NCI-H2107 (cell line): ENCODE results near the gene GALNS.
"Not testable (repeated sequence)": the region's sequence is repeated elsewhere in the genome, so short reads cannot be mapped to it uniquely, and the experiment has no call there.

Experiments used
- DNase-seq: peaks from one replicate; lab custom pipeline; 2025; lab: John Stamatoyannopoulos, UW

The GALNS gene

GRCh38 chr16:88838566-88838965, 18.2 kb downstream of the GALNS start:
- DNase-seq, result no peak

- DNase-seq, result no peak
Observed at GRCh38 chr16:88837806-88838205, 18.9 kb downstream of the GALNS start.

GRCh38 chr16:88836791-88837190, 20.0 kb downstream of the GALNS start:
- DNase-seq, result no peak

- no peak for DNase-seq
Observed at GRCh38 chr16:88835818-88836217, 20.9 kb downstream of the GALNS start.

- DNase-seq, result no peak
Observed at GRCh38 chr16:88835383-88835782, 21.4 kb downstream of the GALNS start.

GRCh38 chr16:88834670-88835069, 22.1 kb downstream of the GALNS start:
- no peak for DNase-seq

- no peak for DNase-seq
Observed at GRCh38 chr16:88833086-88833485, 23.7 kb downstream of the GALNS start.

GRCh38 chr16:88831838-88832237, 24.9 kb downstream of the GALNS start:
- no peak for DNase-seq

GRCh38 chr16:88830783-88831182, 26.0 kb downstream of the GALNS start:
- no peak for DNase-seq

- no peak for DNase-seq
Observed at GRCh38 chr16:88830258-88830657, 26.5 kb downstream of the GALNS start.

- no peak for DNase-seq
Observed at GRCh38 chr16:88828711-88829110, 28.0 kb downstream of the GALNS start.

GRCh38 chr16:88827727-88828126, 29.0 kb downstream of the GALNS start:
- DNase-seq, result no peak

GRCh38 chr16:88826070-88826840, 30.5 kb downstream of the GALNS start:
- no peak for DNase-seq

- no peak for DNase-seq
Observed at GRCh38 chr16:88825146-88825545, 31.6 kb downstream of the GALNS start.

- no peak for DNase-seq
Observed at GRCh38 chr16:88824256-88825077, 32.3 kb downstream of the GALNS start.

GRCh38 chr16:88823646-88824045, 33.1 kb downstream of the GALNS start:
- not testable (repeated sequence) for DNase-seq

GRCh38 chr16:88822281-88823040, 34.3 kb downstream of the GALNS start:
- DNase-seq, result no peak

GRCh38 chr16:88821168-88821850, 35.4 kb downstream of the GALNS start:
- DNase-seq, result no peak

- no peak for DNase-seq
Observed at GRCh38 chr16:88820385-88821025, 36.2 kb downstream of the GALNS start.

- DNase-seq, result no peak
Observed at GRCh38 chr16:88819126-88819525, 37.6 kb downstream of the GALNS start.

GRCh38 chr16:88818575-88818874, 38.2 kb downstream of the GALNS start:
- no peak for DNase-seq
